Fibroblast of mammary gland (primary cell): ENCODE data around the gene ANAPC5.
"Not testable (repeated sequence)": the region's sequence is repeated elsewhere in the genome, so short reads cannot be mapped to it uniquely, and the experiment has no call there.

Experiments
- DNase-seq: peaks from one replicate; pipeline ENCODE4 v3.0.0-alpha.2; 2010; ENCODE audit warnings: low read depth
- H3K4me3 ChIP-seq: 2 replicates; pipeline ENCODE4 v1.5.1; 2011; ENCODE audit warnings: low read depth, mild to moderate bottlenecking, low read length, moderate library complexity; ENCODE audit not compliant: control insufficient read depth
- TF ChIP-seq, protein P1 (sequence below): conservative IDR thresholded peaks from 2 replicates; pipeline ENCODE4 v1.5.1; 2011; ENCODE audit warnings: low read depth, low read length, inconsistent platforms; ENCODE audit not compliant: control insufficient read depth, insufficient read depth

Gene ANAPC5

GRCh38 chr12:121282072-121282742 lies 70.0 kb downstream of the ANAPC5 start:
- no peak for DNase-seq
- H3K4me3 ChIP-seq: no peak overlapping the region
- TF ChIP-seq, protein P1, sequence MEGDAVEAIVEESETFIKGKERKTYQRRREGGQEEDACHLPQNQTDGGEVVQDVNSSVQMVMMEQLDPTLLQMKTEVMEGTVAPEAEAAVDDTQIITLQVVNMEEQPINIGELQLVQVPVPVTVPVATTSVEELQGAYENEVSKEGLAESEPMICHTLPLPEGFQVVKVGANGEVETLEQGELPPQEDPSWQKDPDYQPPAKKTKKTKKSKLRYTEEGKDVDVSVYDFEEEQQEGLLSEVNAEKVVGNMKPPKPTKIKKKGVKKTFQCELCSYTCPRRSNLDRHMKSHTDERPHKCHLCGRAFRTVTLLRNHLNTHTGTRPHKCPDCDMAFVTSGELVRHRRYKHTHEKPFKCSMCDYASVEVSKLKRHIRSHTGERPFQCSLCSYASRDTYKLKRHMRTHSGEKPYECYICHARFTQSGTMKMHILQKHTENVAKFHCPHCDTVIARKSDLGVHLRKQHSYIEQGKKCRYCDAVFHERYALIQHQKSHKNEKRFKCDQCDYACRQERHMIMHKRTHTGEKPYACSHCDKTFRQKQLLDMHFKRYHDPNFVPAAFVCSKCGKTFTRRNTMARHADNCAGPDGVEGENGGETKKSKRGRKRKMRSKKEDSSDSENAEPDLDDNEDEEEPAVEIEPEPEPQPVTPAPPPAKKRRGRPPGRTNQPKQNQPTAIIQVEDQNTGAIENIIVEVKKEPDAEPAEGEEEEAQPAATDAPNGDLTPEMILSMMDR: no peak

DNA sequence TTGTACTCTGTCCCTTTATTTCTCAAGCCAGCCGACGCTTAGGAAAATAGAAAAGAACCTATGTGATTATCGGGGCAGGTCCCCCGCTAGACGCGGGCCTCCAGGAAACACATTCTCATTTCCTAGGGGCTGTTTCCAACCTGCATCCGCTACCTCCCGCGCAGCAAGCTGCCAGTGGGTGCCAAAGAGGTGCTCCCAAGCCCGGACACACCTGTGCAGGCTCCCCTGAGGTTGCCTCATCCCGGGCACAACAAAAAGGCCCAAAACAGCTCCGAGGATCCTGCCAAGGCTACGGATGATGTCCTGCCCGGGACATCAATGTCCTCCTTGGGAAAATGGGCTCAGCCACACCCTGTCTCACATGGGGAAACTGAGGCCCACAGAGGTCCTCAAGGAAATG lies 71.1 kb downstream of the ANAPC5 start:
- DNase-seq, H3K4me3 ChIP-seq: not testable (repeated sequence)

DNA sequence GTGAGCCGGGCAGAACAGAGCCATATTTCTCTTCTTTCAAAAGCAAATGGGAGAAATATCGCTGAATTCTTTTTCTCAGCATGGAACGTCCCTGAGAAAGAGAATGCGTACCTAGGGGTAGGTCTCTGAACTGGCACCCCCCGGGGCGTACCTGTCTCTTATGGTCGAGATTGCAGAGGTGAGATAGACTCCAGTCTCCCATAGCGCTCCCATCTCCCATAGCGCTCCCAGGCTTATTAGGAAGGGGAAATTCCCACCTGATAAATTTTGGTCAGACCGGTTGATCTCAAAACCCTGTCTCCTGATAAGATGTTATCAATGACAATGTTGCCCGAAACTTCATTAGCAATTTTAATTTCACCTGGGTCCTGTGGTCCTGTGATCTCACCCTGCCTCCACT lies 71.7 kb downstream of the ANAPC5 start:
- not testable (repeated sequence) for DNase-seq, H3K4me3 ChIP-seq

DNA sequence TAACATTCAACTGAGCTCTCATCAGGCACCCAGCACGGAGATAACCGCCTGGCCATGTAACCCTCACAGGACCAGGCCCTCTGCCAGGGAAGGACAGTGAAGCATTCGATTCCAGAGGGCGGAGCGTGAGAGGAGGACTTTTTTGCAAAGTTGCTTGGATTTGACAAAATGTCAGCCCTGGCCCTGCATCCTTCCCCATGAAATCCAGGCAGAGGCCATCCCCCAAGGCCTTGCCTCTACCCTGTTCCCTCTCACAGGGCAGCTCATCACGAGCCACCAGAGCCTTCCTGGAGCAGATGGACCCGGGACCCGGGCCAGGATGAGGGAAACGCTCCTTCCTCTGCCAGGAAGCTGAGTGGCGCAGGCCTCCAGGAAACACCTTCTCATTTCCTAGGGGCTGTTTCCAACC lies 72.7 kb downstream of the ANAPC5 start:
- peak; percentile 70 for DNase-seq
- TF ChIP-seq, protein P1: no peak
- H3K4me3 ChIP-seq: peak overlapping the region; percentile 4

- TF ChIP-seq, protein P1: no peak
- DNase-seq: peak; percentile 95
- H3K4me3 ChIP-seq: no peak overlapping the region
Measured at GRCh38 chr12:121279071-121279375, 73.2 kb downstream of the ANAPC5 start.

- H3K4me3 ChIP-seq: no peak overlapping the region
- TF ChIP-seq, protein P1: no peak
- DNase-seq: no peak
Measured at GRCh38 chr12:121278169-121279070, 73.8 kb downstream of the ANAPC5 start.

DNA sequence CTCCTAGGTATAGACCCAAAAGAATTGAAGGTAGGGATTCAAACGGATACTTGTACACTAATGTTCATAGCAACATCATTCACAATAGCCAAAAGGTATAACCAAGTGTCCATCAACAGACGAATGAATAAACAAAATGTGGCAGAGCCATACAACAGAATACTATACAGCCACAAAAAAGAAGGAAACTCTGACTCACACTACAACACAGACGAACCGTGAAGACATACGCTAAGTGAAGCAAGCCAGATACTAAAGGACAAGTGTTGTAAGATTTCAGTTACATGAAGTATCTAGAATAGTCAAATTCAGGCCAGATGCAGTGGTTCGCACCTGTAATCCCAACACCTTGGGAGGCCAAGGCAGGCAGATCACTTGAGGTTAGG lies 74.8 kb downstream of the ANAPC5 start:
- DNase-seq: no peak
- no peak overlapping the region for H3K4me3 ChIP-seq
- TF ChIP-seq, protein P1: no peak
